Stimulated activated CD8-positive, alpha-beta memory T cell treated with anti-CD3 and anti-CD28 coated beads, Interleukin-15, amount 100 ng/mL, for 24 hours (primary cell): Measurements from ENCODE around the gene GATAD1.

Experiments used
- DNase-seq: peaks from one replicate; pipeline ENCODE4 v3.0.0-alpha.2; 2020; ENCODE audit warnings: low read depth

Gene GATAD1

GRCh38 chr7:92485267-92485892 lies 38.1 kb downstream of the GATAD1 start:
- no peak for DNase-seq

GRCh38 chr7:92485974-92486373 lies 38.7 kb downstream of the GATAD1 start:
- no peak for DNase-seq

GRCh38 chr7:92487804-92488203 lies 40.5 kb downstream of the GATAD1 start:
- DNase-seq, result no peak

- DNase-seq, result no peak
These were observed 42.4 kb downstream of the GATAD1 start for GRCh38 chr7:92489634-92490033.

GRCh38 chr7:92496876-92497275 lies 49.6 kb downstream of the GATAD1 start:
- DNase-seq, result no peak

GRCh38 chr7:92498557-92498956 lies 51.3 kb downstream of the GATAD1 start:
- DNase-seq, result no peak

- no peak for DNase-seq
These were observed 56.5 kb downstream of the GATAD1 start for GRCh38 chr7:92503767-92504166.

- no peak for DNase-seq
These were observed 57.3 kb downstream of the GATAD1 start for GRCh38 chr7:92504563-92504962.

GRCh38 chr7:92506363-92506762 lies 59.1 kb downstream of the GATAD1 start:
- no peak for DNase-seq

- DNase-seq, result no peak
These were observed 61.7 kb downstream of the GATAD1 start for GRCh38 chr7:92508946-92509345.
